ENCODE measurements around the gene ZNF483.
"Not testable (repeated sequence)": the region's sequence is repeated elsewhere in the genome, so short reads cannot be mapped to it uniquely, and the experiment has no call there.

Gene ZNF483

DNA sequence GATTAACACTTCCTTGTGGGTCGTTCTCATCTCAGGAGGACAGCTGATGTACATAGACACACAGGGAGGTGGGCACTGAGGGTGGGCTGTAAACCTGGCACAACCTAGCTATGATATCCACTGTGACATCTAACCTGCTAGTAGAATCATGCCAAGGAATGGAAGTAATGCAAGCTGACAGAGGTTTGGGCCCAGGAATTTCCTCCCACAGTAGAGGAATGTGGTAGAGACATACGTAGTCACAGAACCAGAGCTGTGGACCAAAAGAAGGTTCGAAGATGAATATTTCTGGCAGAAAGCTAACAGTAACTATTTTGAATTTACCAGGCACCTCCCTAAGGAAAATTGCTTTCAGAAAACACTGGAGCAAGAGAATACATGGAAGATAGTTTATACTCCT, 90.9 kb downstream of the ZNF483 start:
- no peak for DNase-seq

DNA sequence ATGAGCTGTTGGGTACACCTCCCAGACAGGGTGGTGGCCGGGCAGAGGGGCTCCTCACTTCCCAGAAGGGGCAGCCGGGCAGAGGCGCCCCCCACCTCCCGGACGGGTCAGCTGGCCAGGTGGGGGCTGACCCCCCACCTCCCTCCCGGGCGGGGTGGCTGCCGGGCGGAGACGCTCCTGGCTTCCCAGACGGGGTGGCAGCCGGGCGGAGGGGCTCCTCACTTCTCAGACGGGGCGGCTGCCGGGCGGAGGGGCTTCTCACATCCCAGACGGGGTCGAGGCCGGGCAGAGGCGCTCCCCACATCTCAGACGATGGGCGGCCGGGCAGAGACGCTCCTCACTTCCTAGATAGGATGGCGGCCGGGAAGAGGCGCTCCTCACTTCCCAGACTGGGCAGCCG, 92.4 kb downstream of the ZNF483 start:
- not testable (repeated sequence) for DNase-seq

DNA sequence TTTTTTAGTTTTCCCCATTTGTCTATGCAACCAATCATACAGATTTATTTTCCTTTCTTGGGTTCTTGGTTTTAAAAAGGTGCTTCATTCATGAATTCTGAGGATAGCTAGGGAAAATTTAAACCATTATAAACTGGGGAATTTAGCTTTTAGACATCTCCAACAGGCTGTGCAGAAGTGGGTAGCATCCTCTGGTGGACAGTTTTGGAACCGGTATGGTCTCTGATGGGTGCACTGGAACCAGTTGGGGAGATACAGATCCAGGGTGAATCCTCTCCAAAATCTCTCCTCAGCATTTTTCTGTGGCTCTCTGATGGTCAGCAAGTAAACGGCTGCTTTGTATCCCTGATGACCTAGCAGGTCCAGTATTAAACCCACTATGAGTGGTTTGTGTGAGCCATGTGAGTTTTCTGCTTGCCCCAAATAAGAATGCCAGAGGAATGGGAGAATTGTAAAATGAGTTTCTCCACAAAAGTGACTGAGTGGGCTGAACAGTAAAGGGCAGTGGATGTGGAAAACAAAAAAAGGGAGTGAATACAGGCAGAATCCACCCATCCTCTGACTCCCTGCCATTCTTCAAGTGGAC, 97.0 kb downstream of the ZNF483 start:
- no peak for DNase-seq

DNA sequence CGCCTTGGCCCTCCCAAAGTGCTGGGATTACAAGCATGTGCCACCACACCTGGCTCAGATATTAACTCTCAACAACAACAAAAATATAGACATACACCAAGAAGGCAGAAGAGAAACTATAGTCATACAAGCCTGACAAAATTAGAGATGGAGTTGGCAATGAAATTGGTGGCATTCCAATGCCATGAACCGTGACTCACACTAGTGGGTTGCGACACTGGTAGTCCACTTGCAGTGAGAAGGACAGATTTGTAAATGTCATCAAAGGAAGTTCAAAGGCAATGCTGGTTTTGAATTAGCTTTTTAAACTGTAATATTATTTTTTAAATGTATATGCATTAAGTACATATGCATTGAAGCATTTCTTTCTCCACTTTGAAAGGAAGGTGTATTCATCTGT, 97.6 kb downstream of the ZNF483 start:
- no peak for DNase-seq
